ENCODE data around the gene RNF212.

The RNF212 gene

DNA sequence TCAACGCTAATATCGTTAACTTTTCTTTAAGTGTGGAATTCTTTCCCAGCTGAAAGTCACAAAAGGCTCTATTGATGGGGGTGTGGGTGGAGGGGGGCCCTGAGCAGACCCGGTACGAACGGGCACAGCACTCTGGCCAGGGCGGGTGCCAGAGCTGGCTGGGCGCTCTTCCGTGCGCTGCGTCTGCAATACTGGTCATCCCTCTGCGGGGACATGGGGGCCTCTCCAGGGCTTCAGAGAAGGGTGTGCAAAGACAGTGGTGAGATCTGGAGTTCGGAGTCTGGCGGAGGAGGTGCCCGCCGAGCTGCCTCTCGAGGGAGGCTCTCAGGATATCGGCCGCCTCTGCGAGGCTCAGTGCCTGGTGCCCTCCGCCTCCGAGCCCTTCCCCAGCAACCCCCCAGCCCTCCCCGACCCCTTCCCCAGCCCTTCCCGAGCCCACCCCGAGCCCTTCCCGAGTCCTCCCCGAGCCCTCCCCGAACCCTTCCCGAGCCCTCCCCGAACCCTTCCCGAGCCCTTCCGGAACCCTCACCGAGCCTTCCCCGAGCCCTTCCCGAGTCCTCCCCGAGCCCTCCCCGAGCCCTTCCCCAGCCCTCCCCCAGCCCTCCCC is 67.7 kb downstream of the RNF212 start:
- DNase-seq = no peak

DNA sequence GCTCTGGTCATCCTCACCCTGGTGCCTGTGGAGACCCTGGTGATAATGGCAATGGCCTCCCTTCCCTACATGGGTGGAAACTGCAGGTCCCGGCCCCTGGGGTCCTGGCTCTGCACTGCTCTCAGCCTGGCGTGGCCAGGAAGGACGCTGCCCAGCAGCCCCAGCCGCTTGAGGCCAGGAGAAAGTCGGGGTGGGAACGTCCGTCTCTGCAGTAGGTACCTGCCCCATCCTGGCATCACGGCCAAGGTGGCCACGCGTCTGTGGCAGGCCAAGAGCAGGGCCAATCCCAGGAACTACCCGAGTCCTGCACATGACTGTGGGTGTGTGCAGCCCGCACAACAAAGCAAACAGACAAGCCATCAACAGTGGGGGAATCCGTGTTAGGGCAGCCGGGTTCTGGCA is 68.2 kb downstream of the RNF212 start:
- DNase-seq = no peak

DNA sequence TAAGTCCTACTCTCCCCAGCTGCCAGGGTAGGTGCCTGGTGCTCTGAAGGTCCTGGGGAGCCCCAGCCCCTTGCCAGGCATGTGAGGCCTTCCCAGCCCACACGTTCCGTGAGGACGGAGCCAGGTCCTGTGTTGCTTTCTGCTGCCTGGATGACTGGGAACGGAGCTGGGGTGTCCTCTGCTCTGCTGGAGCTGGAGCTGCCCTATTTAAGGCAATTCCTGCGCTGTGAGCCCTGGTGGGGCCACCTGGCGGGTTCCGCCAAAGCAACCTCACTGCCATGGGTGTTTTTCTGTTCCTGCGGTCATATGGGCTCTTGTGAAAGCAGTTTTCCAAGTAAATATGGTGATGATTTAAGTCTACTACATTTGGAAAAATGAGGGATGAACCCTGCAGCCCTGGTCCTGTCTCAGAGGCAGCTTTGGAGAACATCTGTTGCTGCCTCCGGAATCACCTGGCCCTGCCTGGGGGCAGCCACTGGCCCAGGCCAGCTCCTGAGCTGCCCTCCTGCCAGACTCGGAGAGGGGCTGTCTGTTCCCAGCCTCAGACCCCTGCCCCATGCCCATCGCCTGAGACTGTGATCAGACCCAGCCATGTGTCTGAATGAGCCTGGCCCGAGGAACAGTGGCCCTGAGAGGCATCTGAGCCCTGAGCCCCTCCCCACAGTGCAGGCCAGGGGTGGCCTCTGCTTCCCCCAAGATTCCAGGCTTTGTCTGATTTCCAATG is 68.7 kb downstream of the RNF212 start:
- no peak for DNase-seq

DNA sequence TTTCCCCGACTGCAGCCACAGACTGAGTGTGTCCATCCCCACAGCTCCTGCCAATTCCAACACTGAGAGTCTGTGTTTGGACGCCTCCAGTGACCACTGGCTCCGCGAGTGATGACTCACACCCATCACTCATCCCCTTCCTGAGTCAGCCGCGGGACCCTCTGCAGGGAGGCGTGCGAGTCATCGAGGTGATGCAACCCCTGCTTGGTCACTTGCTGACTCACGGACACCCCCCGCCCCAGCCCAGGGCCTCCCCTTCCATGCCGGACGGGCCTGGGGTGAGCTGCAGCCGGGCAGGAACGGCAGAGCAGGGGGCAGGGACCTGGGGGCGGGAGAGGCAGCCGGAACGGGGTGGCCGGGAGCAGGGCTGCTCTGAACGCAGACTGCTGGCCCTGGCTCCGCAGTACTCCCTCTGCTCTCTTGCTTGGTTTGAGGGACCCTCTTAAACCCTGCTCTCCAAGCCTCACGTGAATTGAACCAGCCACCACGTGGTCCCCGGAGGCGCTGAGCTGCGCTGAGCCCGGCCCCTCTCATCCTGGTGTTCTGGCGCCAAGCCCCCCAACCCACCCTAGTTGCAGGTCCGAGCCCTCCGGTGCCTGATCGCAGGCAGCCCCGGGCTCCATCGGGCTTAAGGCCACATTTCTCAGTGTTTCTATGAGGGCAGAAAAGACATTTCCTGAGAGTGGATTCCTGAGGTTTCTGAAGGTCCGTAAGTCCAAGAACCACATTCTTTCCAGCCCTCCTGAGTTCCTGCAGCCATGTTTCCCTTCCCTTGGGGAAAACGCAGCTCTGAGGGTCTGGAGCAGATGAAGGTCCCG is 69.5 kb downstream of the RNF212 start:
- DNase-seq = no peak

DNA sequence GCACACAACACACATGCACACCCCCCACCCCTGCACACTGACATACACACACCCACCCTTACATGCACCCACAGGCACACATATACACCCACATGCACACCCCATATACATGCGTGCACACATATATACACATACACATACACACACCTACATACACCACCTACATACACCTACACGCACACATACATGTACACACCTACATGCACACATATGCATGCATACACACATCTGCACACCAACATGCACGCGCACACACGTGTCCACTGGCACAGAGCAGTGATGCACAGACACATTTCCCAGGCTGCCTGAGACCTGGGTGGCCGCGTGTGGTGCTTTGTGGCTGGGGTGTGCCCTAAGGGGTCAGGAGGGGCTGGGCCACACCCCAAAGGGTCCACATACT is 70.2 kb downstream of the RNF212 start:
- DNase-seq = no peak

DNA sequence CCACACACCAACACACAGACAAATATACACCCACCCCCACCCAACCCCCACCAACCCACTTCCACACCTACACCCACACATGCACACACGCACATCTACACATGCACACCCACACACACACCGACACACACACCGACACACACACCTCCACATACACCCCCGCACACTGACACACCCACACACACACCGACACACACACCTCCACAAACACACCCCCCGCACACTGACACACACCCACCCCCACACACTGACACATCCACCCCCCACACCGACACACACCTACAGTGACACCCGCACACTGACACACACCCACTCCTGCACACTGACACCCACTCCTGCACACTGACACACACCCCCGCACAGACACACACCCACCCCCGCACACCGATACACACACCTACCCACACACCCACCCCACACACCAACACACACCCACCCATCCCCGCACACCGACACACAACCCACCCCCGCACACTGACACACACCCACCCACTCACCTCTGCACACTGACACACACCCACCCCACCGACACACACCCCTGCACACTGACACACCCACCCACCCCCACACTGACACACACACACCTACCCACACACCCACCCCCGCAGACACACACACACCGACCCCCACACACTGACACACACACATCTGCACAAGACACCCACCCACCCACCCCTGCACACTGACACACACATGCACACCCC is 70.9 kb downstream of the RNF212 start:
- no peak for DNase-seq

DNA sequence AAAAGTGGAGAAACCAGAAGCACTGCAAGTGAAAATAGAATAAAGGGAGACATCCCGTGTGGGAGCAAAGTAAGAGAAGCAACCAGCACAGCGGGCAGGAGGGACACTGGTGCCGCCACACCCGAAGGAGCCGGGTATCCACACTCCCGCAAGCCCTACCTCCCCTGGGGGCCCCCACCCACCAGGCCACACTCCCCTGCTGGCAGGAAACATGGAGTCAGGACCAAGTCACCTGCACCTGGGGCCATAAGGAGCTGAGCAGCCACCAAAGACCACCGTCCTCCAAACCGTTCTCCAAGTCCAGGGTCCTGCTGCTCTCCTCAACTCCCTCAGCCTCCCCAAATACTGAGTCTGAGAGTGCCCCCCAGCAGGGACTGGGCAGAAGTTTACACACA is 71.4 kb downstream of the RNF212 start:
- no peak for DNase-seq

DNA sequence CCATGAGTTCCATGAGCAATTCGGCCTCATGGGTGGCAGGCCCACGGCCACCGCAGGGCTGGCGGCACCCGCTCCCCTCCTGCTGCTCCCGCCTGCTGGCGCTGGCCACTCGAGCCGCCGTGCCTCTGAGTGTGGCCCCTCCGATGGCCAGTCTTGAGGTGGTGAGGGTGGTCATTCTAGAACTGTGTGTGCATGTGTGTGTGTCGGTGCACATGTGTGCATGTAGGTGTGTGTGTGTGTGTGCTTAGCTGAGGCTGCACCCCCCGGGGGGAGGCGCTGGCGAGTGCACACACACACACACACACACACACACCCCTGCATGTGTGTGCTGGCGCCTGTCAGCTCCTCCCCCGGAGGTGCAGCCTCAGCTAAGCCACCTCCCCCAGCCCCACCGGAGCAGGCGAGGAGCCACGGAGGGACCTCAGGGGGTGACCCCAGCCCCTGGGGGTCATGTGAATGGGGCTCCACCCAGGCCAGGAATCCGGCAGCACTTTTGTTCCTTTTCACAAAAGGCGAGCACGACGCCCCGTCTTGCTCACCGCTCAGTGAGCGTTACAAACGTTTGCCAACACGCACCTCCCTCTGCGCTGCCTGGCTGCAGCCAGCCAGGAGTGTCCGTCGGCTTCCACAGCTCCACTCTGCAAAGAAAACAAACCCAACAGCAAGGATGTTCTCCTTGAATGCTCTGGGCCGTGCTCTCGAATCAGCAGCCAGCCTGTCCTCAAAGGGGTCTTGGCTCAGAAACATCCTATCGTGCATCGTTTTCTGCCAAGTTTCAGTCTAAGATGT is 72.0 kb downstream of the RNF212 start:
- no peak for DNase-seq

DNA sequence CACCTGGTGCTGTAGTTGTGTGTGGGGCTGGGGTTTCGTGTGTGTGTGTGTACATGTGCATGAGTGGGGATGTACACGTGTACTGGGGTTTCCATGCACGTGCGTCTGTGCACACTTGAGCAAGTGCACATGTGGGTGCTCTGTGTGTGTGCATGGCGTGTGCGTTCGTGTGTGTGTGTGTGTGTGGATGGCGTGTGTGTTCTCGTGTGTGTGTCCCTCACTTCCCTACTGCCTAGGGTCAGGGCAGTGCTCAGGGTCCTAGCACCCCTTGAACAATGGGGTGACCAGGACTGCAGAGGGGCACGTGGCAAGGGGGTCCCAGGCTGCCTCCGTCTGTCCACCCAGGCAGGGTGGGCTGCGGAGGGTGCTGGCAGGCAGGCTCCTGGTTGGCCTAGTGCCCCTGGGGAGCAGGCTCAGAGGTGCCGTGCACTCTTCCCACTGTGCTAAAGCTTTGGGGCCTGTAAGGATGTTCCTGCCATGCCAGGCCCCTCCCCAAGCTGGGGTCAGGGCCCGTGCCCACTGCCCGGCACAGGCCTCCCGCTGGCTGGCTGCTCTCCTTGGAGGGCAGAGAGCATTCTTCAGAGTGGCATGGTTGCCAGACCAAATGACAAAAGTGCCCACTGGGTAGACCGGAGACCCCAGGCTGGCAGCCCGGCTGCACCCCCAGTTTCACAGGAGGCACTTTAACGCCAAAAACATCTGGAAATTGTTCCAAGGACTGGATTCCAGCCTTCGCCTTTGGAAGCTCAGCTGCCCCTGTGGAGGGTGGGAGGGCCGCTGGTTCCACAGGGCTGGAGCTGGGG is 72.8 kb downstream of the RNF212 start:
- no peak for DNase-seq

DNA sequence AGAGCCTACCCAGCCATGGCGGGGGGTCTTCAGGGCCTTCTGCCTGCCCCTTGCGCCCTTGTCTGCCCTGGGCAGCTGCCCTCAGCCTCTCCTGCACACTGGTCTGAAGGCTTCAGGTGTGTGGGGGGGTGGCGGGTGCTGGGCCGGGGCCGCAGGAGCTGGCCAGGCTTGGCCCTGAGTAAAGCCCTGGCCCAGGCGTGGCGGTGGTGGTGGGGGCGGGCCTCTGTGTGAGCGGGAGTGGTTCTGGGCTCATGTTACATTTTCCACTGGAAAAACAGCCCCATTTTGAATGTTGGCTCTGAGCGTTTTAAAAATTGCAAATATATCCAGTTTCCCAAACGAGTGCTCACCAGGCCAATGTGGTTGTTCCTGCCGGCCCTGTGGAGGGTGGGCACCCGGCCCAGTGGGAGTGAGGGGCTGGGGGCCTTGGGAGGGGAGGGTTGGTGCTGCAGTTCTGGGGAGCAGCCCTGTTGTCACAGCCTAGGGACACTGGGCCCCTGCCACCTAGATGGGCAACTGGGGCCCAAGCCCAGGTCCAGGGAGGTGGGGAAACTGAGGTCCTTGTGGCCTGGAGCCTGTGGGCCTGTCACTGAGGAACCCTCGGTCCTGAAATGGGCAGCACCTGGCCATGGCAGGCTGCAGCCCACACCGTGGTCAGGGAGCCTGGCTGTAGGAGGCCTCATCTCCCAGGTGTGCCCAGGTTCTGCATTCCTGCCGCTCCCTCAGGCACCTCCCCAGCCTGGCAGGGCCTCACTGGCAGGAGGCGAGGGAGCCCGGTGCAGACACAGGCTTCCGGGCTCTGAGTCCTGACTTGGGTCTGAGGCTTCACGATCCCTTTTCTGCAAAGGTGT is 73.6 kb downstream of the RNF212 start:
- DNase-seq = no peak

DNA sequence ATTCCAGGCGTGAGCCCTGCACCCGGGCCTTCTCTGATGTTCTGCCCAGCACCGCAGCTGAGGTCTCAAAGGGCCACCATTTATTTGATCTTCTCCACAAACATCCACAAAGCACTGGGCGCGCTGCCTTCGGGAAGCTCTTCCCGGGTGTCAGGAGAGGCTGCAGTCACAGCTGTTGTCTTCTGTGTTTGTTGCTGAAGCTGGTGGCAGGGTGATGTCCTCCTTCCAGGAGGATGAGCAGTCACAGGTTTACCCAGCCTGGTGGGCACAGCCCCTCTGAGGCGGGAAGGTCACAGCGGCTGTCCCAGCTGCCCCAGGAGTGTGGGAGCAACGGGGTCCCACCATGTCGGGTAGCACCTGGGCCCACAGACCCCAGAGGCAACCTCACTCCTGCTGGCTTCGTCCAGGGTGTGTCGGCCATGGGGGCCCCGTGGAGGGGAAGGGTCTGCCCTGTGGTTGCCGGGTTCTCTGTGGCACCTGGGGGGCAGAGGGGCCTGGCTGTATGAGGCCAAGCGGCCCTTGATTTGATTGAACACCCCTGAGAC is 74.3 kb downstream of the RNF212 start:
- DNase-seq = no peak

DNA sequence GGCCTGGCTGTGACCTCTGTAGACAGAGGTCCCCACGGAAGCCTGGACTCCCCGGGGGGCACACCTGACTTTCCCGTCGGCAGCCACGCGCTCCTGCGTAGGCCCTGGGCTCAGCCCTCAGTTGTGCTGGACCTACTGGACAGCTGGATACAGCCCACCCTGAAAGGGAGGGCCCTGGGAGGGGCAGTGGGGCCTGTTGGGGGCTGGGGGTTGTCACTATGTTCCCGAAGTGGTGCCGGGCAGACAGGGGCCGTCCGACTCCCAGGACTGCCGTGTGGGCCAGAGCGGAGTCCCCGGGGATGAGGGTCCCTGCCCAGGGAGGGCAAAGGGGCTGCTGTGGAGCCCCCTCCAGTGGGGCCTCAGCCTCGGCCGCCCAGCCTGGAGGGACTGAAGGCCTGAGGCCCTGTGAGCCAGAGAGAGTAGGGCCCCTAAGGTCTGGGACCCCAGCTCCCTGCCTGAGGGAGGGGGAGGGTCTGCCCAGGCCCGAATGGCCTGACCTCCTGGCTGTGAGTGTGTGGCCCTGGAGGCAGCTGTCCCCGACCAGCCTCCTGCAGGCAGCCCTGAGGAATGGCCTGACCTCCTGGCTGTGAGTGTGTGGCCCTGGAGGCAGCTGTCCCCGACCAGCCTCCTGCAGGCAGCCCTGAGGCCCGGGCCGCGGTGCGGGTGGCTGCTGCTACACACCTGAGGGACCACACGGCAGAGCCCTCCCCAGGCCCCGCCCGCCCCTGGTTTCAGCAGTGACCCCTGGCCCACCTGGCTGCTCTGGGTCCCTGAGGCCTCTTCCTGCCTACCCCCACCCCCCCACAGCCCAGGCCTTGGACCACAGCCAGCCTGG is 76.2 kb downstream of the RNF212 start:
- DNase-seq = no peak

DNA sequence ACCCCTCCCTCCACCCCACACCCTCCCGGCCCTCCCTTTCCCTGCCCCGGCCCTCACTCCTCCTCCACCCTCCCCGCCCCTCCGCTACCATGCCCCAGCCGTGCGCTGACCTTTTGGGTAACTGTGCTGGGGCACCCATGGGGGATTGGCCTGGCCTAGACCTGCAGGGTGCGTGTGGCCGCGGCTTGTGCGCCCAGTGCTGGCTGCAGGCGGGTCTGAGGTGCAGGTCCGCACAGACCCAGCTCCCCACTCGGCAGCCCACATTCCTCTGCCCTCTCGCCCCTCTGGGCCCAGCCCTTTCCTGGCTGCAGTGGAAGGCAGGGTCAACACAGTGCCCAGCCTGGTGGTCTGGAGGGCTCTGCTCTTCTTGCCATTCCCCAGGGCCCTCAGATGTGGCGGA is 77.3 kb downstream of the RNF212 start:
- no peak for DNase-seq

DNA sequence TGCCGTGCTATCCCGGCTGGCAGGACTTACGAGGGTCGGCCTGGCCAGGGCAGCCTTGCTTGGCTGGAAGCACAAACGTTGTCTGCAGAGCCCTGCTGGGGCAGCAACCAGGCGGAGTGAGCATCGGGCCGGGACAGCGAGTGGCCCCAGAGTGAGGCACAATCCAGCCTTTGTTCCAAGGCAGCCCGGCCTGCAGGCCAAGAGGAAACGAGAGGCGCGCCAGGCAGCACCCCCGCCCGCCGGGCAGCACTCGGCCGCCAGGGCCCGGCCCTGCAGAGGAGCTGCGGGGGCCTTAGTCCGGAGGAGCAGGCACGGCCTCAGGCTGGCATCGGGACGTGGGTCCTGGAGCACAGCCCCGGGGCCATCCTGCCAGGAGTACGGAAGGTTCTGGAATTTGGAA is 77.9 kb downstream of the RNF212 start:
- no peak for DNase-seq

DNA sequence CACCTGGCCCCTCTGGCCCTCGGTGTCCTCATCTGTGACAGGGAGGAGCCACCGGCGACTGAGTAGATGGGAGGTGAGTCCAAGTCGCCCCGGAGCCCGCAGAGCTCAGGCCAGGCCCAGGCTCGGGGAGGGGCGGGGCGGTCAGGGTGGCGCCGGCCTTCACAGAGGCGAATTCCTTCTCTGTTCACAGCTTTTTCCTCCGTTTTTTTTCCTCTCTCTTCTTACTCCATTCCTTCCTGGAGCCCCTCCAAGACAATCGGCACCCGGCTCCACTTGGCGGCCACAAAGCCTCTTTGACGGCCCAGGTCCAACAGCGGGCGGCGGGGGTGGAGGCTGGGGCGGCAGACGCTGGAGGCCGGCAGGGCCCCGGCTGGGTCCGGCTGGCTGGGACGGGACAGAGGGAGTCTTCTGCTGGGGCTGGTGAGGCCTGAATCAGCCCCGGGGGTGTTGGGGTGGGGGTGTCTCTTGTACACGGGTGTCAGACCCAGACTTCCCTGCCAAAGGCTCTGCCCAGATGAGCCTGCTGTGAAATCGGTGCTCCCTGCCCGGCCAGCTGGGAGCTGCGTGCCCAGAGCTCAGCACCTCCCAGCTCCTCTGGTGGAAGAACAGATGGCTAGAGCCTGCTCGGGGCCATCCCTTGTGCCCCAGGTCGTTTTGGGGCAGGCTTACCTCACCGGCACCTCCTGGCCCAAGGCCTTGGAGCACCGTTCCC is 79.4 kb downstream of the RNF212 start:
- DNase-seq = no peak

DNA sequence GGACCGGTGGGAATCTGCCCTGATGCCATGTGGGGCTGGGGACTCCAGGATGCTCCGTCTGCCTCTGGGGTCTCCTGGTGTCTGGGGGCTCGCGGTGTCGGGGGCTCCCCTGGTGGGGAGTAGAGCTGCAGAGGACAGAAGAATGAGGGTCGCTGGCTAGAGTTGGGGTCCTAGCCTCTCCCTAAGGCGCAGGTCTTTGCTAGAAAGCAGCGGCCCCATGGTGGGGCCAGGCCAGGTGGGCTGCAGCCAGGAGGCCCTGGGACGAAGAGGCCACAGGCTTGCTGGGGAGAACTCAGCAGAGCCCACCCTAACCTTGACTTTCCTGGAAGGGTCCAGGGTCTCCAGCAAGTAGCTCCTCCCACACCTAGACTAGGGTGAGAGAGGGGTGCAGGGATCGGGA is 80.5 kb downstream of the RNF212 start:
- no peak for DNase-seq

DNA sequence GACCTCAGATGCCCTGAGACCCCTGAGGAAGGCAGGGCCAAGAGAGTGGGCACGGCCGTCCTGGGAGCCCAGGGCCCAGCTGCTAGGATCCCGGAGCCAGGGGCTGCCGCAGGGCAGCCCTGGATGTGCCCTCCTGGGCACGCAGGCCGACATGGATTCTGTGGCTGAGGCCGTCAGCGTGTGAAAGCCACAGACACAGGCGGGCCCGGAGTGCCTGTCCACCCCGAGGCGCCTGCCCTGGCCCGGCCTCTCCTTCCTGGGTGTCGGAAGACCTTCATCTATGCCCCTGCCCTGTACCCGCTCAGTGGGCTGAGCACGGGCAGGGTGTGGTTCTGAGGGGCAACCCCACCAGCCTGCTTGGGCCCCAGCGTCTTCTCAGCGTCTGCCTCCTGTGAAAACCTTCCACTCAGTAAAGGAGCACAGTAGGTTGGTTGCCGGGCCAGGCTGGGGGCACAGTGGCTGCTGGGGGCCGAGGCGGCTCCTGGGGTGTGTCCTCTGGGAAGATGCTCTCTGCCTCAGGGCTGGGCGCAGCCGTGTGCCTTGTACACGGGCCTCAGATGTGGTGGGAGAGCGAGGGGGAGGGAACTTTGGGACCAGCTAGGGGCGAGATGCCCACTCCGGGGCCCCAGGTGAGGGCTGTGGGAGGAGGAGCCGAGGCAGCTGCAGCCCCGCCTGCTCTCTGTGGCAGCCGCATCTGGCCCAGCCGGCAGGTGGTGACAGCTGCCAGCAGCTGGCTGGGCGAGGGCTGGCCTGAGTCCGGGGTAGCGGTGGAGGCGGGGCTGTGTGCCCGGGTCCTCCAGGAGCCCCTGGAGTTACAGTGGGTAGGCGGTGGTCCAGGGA is 81.2 kb downstream of the RNF212 start:
- no peak for DNase-seq

DNA sequence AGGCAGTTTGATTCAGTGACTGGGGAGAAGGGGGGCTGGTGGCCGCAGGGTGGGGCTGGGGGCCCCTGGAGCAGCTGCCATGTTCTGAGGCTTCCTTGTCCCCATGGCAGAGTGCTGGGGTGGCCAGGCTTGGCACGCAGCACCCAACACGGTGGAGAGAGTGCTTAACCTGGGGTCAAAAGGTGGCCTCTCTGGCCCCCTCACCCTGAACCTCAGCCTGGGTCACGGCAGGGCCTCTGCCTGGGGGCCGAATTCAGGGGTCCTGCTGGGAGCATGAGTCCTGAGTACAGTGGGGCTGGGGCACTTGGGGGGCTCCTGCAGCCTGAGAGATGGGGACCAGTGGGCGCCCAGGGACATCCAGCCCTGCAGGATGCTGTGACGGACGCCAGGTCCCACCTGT is 82.0 kb downstream of the RNF212 start:
- no peak for DNase-seq

Data from NCI-H2081 treated with DMSO at 0.1 percent for 48 hours (cell line).